NCI-H82 treated with DMSO at 0.1 percent for 48 hours (cell line): ENCODE results near the gene NAP1L4.

Source experiments
- DNase-seq: peaks from one replicate; lab custom pipeline; 2025; ENCODE audit not compliant: unreplicated experiment; lab: John Stamatoyannopoulos, UW

NAP1L4 gene

GRCh38 chr11:2992234-2992996, at the start of gene NAP1L4:
Gene NAP1L4 (minus strand): TSS chr11:2992329. CDS start chr11:2979220, 13,109 bp downstream.
- peak; percentile 85 for DNase-seq

- no peak for DNase-seq
Measured at GRCh38 chr11:3040881-3041280, 48.8 kb upstream of the NAP1L4 start.

GRCh38 chr11:3037945-3038271, 45.8 kb upstream of the NAP1L4 start:
- DNase-seq: no peak

- DNase-seq: peak; percentile 6
Measured at GRCh38 chr11:3037040-3037944, 45.2 kb upstream of the NAP1L4 start.

GRCh38 chr11:3036419-3036818, 44.3 kb upstream of the NAP1L4 start:
- DNase-seq: no peak

GRCh38 chr11:3035333-3035732, 43.2 kb upstream of the NAP1L4 start:
- no peak for DNase-seq

- no peak for DNase-seq
Measured at GRCh38 chr11:3030289-3031070, 38.4 kb upstream of the NAP1L4 start.

- DNase-seq: no peak
Measured at GRCh38 chr11:3028813-3029212, 36.7 kb upstream of the NAP1L4 start.

GRCh38 chr11:3026803-3027202, 34.7 kb upstream of the NAP1L4 start:
- DNase-seq: no peak

GRCh38 chr11:3022982-3023381, 30.9 kb upstream of the NAP1L4 start:
- no peak for DNase-seq

- no peak for DNase-seq
Measured at GRCh38 chr11:3022300-3022967, 30.3 kb upstream of the NAP1L4 start.

GRCh38 chr11:3021125-3021524, 29.0 kb upstream of the NAP1L4 start:
- no peak for DNase-seq

- DNase-seq: no peak
Measured at GRCh38 chr11:3020011-3020410, 27.9 kb upstream of the NAP1L4 start.

- no peak for DNase-seq
Measured at GRCh38 chr11:3018596-3018995, 26.5 kb upstream of the NAP1L4 start.

- no peak for DNase-seq
Measured at GRCh38 chr11:3016861-3017260, 24.7 kb upstream of the NAP1L4 start.

GRCh38 chr11:3015796-3016195, 23.7 kb upstream of the NAP1L4 start:
- no peak for DNase-seq

GRCh38 chr11:3014943-3015342, 22.8 kb upstream of the NAP1L4 start:
- no peak for DNase-seq

- no peak for DNase-seq
Measured at GRCh38 chr11:3014057-3014938, 22.2 kb upstream of the NAP1L4 start.

- DNase-seq: no peak
Measured at GRCh38 chr11:3011891-3012885, 20.1 kb upstream of the NAP1L4 start.
